ENCODE results near the gene SYNRG.
A peak's percentile ranks its signal among the peaks of the same experiment; 100 is the strongest.

SYNRG gene

DNA sequence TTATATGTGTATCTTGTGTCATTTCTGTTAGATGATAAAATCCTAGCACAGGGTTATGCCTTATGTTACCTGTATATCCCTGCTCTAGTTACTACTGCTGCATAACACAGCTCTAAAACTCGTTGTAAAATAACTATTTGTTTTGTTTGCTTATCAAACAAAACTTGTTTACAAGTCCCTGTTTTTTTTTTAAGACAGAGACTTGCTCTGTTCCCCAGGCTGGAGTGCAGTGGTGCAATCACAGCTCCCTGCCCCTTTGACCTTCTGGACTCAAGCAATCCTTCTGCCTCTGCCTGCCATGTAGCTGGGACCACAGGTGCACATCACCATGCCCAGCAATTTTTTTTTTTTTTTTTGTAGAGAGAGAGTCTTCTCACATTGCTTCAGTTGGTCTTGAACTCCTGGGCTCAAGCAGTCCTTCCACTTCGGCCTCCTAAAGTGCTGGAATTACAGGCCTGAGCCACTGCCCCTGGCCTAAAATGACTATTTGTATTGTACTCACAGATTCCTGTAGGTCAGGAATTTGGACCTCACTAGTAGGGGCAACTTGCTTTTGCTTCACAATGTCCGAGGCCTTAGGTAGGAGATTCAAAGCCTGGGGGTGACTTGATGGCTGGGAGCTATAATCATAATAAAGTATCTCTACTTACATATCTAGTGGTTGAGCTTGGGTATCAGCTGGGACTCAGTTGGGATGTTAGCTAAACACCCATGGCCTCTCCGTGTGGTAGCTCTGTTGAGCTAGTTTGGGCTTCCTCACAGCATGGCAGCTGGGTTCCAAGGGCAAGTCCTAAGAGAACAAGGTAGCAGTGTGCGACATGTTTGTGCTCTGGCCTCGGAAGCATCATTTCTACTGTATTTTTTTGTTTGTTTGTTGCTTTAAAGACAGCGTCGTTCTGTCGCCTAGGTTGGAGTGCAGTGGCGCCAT, 106.9 kb downstream of the SYNRG start:
- DNase-seq = no peak

DNA sequence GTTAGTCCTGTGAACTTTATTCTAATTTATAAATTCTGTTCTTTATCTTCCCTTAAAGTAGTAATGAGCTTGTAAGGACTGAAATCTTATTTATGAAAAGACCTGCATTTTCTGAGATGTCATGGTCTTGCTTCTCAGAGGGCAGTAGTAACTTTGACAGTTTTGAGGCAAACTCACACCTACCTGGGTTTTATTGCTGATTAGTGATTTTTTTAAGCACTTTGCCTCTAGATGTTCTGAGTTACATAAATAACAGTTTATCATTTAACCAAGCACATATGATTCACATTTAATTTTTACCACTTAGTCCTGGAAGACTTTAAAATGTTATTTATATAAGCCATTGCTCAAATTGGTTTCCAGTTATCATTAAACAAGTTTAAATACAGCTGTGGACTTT, 108.8 kb downstream of the SYNRG start:
- no peak for DNase-seq

DNA sequence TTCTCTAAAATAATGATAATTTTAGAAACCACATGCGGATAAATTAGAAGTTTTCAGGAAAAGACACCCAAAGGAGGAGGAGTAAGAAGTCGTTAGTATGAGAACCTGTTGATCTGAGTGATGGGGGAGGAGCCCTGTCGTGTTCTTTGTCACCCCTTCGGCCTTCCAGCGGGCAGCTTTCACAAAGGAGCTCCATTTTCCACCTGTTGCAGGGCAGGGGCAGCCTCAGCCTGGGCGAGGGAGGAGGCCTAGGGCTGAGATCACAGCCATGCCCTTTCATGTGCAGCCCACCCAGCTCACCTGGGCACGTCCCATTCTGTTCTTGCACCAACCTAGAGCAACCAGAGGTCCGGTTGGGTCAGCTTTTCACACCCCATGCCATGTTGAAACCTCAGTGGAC, 114.2 kb downstream of the SYNRG start:
- no peak for DNase-seq

DNA sequence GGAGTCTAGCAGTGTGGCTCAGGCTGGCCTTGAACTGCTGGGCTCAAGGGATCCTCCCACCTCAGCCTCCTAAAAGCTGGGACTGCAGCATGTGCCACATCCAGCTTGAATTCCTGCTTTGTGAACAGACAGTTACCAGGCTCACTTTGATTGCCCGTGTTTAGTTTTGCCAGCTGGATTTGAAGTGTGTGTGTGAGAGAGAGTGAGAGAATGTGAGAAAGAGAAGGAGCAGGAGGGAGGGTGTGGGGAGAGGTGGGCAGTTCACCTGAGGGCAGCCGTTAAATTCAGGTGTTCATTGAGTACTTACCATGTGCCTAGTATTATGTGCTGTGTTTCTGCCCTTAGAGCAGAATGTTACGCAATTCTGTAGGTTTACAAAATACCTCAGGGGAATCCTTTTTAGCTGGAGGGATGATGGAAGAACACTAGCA, 114.8 kb downstream of the SYNRG start:
- no peak for DNase-seq

- DNase-seq = no peak
These were observed 115.8 kb downstream of the SYNRG start for GRCh38 chr17:37493249-37494027.

GRCh38 chr17:37492167-37492566, 117.1 kb downstream of the SYNRG start:
- no peak for DNase-seq

DNA sequence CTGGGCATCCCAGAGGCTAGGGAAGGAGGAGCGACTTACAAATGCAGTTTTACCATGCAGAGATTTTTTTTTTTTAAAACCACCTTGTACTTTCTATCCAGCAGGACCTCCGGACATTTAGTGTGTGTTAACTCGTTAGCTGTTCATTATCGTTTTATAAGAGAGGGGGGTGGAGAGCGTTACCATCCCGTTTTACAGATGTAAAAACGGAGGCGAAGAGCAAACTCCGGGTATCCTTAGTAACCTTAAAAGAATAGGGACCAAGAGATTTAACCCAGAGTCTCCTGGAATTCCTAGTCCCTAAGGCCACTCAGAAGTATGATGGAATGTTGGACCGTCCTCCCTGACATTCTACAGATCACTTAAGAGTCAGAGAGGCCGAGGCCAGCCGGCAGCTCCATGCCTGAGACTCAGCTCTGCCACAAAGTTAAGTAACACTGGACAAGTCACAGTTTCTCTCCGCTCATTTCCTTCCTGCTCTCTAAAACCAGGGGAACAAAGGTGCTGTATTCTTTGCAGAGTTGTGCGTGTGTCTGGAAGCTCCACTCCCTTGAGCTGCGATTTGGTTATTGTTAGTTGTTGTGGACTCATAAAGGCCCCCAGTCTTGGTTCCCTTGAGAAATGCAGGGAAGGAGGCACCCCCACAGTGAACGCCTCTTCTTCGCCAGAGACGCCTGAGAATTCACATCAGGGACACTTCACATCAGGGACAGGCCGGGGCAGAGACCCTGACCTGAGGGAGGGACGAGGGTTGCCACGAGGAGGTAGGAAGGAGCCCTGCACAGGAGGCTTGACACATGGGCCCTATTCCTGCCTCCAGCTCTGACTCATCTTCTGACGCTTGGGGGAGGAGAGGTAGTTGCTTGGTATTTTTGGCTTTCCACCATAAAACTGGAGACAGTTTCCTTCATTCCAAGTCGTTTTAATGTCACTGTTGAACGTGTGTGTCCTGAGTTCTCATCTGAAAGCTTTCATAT, 118.3 kb downstream of the SYNRG start:
- DNase-seq = peak; percentile 38 to 69 (median 61)

DNA sequence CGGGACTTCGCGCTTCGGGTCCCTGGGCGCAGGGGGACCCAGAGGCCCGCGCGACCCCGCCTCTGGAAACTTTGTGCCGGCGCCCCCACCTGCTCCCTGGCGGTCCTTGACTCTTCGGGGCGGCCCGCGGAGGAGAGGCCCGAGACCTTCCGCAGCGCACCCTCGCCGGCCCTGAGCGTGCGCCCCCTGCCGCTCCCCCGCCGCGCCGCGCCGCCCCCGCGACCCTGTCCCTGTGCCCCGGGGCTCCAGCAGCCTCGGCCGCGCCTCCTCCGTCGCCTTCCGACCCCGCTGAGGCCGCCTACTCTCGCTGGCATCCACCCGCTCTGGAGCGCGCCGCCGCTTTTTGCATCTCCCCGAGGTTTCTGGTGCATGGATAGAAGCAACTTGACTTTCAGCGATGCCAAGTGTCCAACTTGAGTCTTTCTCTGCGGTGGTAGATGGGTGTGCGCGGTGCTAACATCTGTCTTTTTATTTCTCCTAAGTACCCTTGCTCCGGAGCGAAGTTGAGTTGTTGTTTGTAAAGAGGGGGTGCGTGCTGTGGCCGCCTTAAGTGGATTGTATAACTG, 119.1 kb downstream of the SYNRG start:
- peak; percentile 34 to 85 (median 64) for DNase-seq

DNA sequence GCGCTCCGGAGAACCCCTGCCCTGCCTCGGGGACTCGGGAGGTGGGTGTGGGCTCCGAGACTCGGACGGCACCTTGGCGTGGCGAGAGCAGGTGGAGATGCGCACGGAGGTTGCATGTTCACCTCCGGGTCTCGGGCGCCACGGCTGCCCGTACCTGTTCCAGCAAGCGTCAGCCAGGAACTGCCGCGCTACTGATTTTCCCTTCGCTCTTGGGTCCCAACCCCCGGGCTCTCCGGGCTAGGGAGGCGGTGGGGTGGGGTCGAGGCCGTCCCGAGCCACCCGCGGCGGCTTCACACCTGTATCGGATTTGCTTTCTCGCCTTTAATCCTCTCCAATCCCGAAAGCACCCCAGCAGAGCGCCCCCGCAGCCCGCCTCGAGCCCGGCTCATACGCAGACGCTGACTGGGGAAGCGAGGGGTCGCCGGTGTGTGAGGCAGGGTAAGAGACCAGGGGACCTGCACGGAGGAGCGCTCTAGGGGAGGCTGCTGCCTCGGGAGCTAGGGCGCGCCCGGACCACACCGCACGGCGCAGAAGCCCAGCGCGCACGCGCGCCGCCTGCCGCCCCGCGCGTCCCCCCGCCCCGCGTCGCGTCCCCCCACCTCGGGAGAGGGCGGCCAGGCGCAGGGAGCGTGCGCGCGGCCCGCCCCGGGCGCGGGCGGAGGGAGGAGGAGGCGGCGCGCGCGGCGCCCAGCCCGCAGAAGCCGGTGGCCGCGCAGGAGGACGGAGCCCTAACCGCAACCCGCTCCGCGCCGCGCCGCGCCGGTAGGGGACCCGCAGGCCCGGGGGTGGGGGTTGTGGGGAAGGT, 119.8 kb downstream of the SYNRG start, which contains the start of gene DUSP14:
TSS of gene DUSP14 (plus strand) at position 695 of the 805 bp plus-strand sequence. CDS start 22,382 bp downstream, outside the sequence.
- peak; percentile 84 to 96 (median 90) for DNase-seq

GRCh38 chr17:37488607-37489196, 120.5 kb downstream of the SYNRG start:
- DNase-seq = peak; percentile 61 to 79 (median 71)

GRCh38 chr17:37488009-37488604, 121.1 kb downstream of the SYNRG start:
- DNase-seq = peak; percentile 29 to 75 (median 45)

GRCh38 chr17:37485938-37486570, 123.2 kb downstream of the SYNRG start:
- DNase-seq = peak in 1 of 4 experiments; percentile 6

- DNase-seq = peak; percentile 21 to 45 (median 38)
These were observed 125.7 kb downstream of the SYNRG start for GRCh38 chr17:37483311-37484039.

GRCh38 chr17:37481001-37481665, 128.1 kb downstream of the SYNRG start:
- DNase-seq = no peak

- DNase-seq = no peak
These were observed 128.8 kb downstream of the SYNRG start for GRCh38 chr17:37480427-37480826.

- DNase-seq = no peak
These were observed 130.2 kb downstream of the SYNRG start for GRCh38 chr17:37479025-37479424.

GRCh38 chr17:37478187-37478586, 131.0 kb downstream of the SYNRG start:
- peak in 3 of 4 experiments; percentile 43 to 49 (median 46) for DNase-seq

Data from suppressor macrophage (primary cell).